IPS DF 6.9 (cell line): ENCODE measurements around the gene STYXL2.

ENCODE experiments used
- DNase-seq: peaks from one replicate; pipeline ENCODE4 v3.0.0-alpha.2; 2013; ENCODE audit warnings: low read depth, low spot score
- H3K27ac ChIP-seq: one replicate; pipeline ENCODE4 v1.5.1; 2013; ENCODE audit warnings: low read length, control low read depth
- H3K27me3 ChIP-seq: 2 replicates; pipeline ENCODE4 v1.6.1; 2013; ENCODE audit warnings: mild to moderate bottlenecking, low read length; ENCODE audit not compliant: control insufficient read depth, insufficient read depth
- H3K36me3 ChIP-seq: 2 replicates; pipeline ENCODE4 v1.6.1; 2013; ENCODE audit warnings: low read length; ENCODE audit not compliant: control insufficient read depth, insufficient read depth
- H3K4me1 ChIP-seq: 2 replicates; pipeline ENCODE4 v1.6.1; 2013; ENCODE audit warnings: low read length; ENCODE audit not compliant: control insufficient read depth, insufficient read depth
- H3K4me3 ChIP-seq: 2 replicates; pipeline ENCODE4 v1.5.1; 2013; ENCODE audit warnings: mild to moderate bottlenecking, low read length
- H3K9me3 ChIP-seq: 2 replicates; pipeline ENCODE4 v1.6.1; 2013; ENCODE audit warnings: low read length, inconsistent platforms; ENCODE audit not compliant: control insufficient read depth, insufficient read depth
- WGBS: extraction: QIAGEN DNeasy Blood & Tissue Kit; methylation state at CpG from one replicate; pipeline ENCODE4 v1.1.7; 2013; ENCODE audit warnings: mixed read lengths, missing lambda C conversion rate; ENCODE audit not compliant: insufficient read length, insufficient coverage; 5-methylcytosine and 5-hydroxymethylcytosine counted together

Gene STYXL2

GRCh38 chr1:167132301-167133010 lies 38.6 kb downstream of the STYXL2 start:
- no CpG with 5 or more reads among the region's 8 CpGs for WGBS
- H3K27me3 ChIP-seq, result no peaks in the 10 kb centered on the region
- H3K36me3 ChIP-seq, result no peaks in the 10 kb centered on the region
- no peak overlapping the region for H3K4me3 ChIP-seq
- H3K27ac ChIP-seq, result no peak overlapping the region
- no peaks in the 10 kb centered on the region; the same call in 1 of the 2 replicates for H3K4me1 ChIP-seq
- DNase-seq, result no peak
- H3K9me3 ChIP-seq, result no peaks in the 10 kb centered on the region

GRCh38 chr1:167135281-167135840 lies 41.5 kb downstream of the STYXL2 start:
- H3K4me3 ChIP-seq, result no peak overlapping the region
- H3K4me1 ChIP-seq, result peaks cover 4% of the 10 kb centered on the region; the same call in 1 of the 2 replicates
- WGBS, result no CpG with 5 or more reads among the region's 4 CpGs
- no peaks in the 10 kb centered on the region for H3K27me3 ChIP-seq
- no peak for DNase-seq
- H3K27ac ChIP-seq, result no peak overlapping the region
- no peaks in the 10 kb centered on the region for H3K36me3 ChIP-seq
- H3K9me3 ChIP-seq, result no peaks in the 10 kb centered on the region

GRCh38 chr1:167136191-167136614 lies 42.3 kb downstream of the STYXL2 start:
- Histone ChIP-seq H3K27me3 (no peaks in the 10 kb centered on the region), H3K27ac (no peak overlapping the region), H3K4me1 (peaks cover 4% of the 10 kb centered on the region; the same call in 1 of the 2 replicates), H3K4me3 (no peak overlapping the region), H3K9me3 (no peaks in the 10 kb centered on the region), H3K36me3 (no peaks in the 10 kb centered on the region)
- WGBS, result no CpG with 5 or more reads among the region's 2 CpGs
- no peak for DNase-seq

- peaks cover 4% of the 10 kb centered on the region; the same call in 1 of the 2 replicates for H3K4me1 ChIP-seq
- no peak overlapping the region for H3K27ac ChIP-seq
- DNase-seq, result no peak
- H3K27me3 ChIP-seq, result no peaks in the 10 kb centered on the region
- no peaks in the 10 kb centered on the region for H3K9me3 ChIP-seq
- no peak overlapping the region for H3K4me3 ChIP-seq
- no peaks in the 10 kb centered on the region for H3K36me3 ChIP-seq
- WGBS, result no CpG with 5 or more reads among the region's 2 CpGs
Observed at GRCh38 chr1:167136806-167137205, 42.9 kb downstream of the STYXL2 start.

GRCh38 chr1:167137332-167137781 lies 43.5 kb downstream of the STYXL2 start:
- H3K36me3 ChIP-seq, result no peaks in the 10 kb centered on the region
- H3K27ac ChIP-seq, result no peak overlapping the region
- H3K4me3 ChIP-seq, result no peak overlapping the region
- H3K4me1 ChIP-seq, result peaks cover 4% of the 10 kb centered on the region; the same call in 1 of the 2 replicates
- no peaks in the 10 kb centered on the region for H3K27me3 ChIP-seq
- no peak for DNase-seq
- H3K9me3 ChIP-seq, result no peaks in the 10 kb centered on the region
- WGBS, result no CpG with 5 or more reads among the region's 6 CpGs

GRCh38 chr1:167137793-167138510 lies 44.1 kb downstream of the STYXL2 start:
- Histone ChIP-seq H3K9me3 (no peaks in the 10 kb centered on the region), H3K27me3 (no peaks in the 10 kb centered on the region), H3K4me1 (peaks cover 4% of the 10 kb centered on the region; the same call in 1 of the 2 replicates), H3K36me3 (no peaks in the 10 kb centered on the region), H3K4me3 (no peak overlapping the region), H3K27ac (no peak overlapping the region)
- DNase-seq, result no peak
- WGBS, result no CpG with 5 or more reads among the region's 3 CpGs

- H3K36me3 ChIP-seq, result no peaks in the 10 kb centered on the region
- DNase-seq, result no peak
- H3K27ac ChIP-seq, result no peak overlapping the region
- no peaks in the 10 kb centered on the region for H3K27me3 ChIP-seq
- no peaks in the 10 kb centered on the region for H3K9me3 ChIP-seq
- H3K4me1 ChIP-seq, result peaks cover 4% of the 10 kb centered on the region; the same call in 1 of the 2 replicates
- no CpG with 5 or more reads among the region's 1 CpG for WGBS
- no peak overlapping the region for H3K4me3 ChIP-seq
Observed at GRCh38 chr1:167138703-167139102, 44.8 kb downstream of the STYXL2 start.

GRCh38 chr1:167141963-167142362 lies 48.1 kb downstream of the STYXL2 start:
- no CpG with 5 or more reads among the region's 3 CpGs for WGBS
- Histone ChIP-seq H3K4me3 (no peak overlapping the region), H3K4me1 (peaks cover 4% of the 10 kb centered on the region; the same call in 1 of the 2 replicates), H3K27ac (no peak overlapping the region), H3K9me3 (no peaks in the 10 kb centered on the region), H3K27me3 (no peaks in the 10 kb centered on the region), H3K36me3 (no peaks in the 10 kb centered on the region)
- no peak for DNase-seq
